GM21786 (cell line): Measurements from ENCODE around the gene SAMD14.

ENCODE experiments used
- ATAC-seq: cut with Tn5 transposase; IDR thresholded peaks from one replicate; pipeline ENCODE4 v1.9.1; 2021; ENCODE audit not compliant: unreplicated experiment

SAMD14 gene

DNA sequence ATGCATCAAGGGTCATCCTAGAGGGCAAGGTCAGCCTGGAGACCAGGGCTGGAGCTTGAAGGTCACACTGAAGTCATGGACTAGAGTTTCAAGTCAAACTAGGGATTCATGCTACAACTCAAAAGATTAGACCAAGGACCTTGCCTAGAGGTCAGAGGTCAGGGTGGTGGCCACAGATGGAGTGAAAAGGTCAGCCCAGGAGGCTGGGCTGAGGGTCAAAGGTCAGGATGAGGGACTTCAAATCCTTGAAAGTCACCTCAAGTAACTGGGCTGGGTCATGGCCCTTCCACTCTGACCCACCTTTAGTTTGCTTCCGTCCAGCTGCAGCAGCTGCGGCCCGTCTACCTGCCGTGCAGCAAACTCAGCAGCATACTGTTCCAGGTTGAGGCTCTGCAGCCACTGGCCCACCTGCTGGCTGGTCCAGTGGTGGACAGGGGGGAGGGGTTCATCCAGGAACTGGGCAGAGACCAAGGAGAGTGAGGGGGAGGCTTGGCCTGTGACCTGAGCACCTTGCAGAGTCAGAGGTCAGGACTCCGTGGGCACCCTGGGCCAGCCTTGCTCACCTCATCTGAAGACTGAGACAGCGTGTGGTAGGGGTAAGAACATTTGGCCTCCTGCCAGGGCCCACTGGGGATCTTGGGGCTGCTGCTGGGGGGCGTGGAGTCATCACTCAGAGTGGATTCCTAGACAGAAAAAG, 16.2 kb downstream of the SAMD14 start:
- ATAC-seq, result no peak

DNA sequence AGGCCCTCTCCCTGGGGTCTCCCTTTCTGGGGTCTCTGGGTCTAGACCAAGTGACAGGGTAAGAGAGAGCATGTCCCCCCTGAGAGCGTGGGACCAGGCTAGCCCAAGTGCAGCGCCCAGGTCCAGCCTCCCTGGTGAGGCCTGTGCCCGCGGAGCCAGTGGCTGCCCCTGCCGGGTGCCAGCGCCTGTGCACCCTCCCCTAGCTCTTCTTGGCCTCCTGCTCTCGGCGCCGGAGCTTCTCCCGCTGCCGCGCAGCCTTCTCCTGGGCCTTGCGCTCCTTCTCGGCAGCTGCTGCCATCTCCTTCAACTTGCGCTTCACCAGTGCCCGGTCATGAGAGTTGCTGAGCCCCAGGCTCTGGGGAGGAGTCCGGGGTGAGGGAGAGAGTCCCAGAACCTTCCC, 17.3 kb downstream of the SAMD14 start:
- ATAC-seq, result no peak

DNA sequence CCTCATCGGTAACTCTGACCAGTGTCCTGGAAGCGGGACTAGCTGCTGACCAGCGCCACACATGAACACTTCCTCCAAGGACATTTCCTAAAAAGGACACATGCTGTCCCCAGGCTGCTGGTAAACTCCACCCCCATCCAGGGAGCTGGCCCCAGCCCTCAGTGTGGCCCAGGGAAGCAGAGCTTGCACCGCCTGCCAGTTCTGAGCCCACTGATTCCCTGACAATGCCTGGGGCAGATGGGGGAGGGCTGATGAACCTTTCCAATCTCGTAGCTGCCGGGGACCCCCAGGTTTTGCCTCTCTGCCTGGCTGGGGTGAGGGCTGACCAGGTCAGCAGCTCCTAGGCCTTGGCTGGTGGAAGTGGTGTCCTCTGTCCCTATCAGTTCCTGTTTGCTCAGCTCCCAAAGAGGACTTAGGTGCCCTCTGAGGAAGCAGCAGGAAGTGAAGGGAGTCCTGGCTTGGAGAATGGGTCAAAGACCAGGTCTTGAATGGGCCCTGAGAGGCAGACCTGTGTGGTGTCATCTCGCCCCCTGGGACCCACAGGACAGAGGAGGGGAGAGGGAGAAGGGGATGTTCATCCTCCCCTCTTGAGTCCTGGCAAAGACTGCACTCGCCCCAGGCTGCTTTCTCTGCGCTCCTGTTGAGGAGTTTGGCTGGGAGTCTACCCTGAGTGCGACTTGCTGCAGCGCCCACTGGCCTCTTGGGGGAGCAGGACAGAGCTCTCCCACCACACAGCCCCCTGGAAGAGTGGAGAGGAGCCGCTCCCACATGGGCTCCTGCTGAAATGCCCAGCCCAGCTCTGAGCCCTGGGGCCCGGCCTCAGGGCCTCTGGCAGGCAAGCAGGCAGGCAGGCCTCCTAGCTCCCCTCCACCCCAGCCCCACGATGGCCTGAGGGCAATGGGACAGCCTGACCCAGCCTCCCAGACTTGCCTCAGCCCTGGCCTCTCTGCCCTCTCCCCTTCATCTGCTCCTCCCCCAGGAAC, 18.0 kb downstream of the SAMD14 start:
- ATAC-seq, result no peak

- no peak for ATAC-seq
These were observed 19.2 kb downstream of the SAMD14 start for GRCh38 chr17:50110591-50111349.

DNA sequence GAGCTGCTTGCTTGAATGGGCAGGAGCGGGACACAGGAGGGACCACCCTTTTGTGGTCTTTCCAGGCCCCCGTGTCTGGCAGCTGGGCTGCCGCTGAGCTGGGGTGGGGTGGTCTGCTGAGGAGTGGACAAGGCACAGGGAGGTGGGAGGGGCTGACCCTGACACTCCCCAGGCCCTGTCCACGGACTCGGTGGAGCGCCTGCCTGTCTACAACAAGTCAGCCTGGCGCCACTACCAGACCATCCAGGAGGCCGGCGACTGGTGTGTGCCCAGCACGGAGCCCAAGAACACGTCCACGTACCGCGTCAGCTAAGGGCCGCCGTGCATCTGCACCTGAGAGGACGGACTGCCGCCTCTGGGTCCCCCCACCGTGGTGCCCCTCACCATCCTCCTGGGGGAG, 20.2 kb downstream of the SAMD14 start:
- ATAC-seq, result no peak

GRCh38 chr17:50109207-50109606, 20.8 kb downstream of the SAMD14 start:
- no peak for ATAC-seq

GRCh38 chr17:50108556-50108955, 21.4 kb downstream of the SAMD14 start:
- no peak for ATAC-seq

DNA sequence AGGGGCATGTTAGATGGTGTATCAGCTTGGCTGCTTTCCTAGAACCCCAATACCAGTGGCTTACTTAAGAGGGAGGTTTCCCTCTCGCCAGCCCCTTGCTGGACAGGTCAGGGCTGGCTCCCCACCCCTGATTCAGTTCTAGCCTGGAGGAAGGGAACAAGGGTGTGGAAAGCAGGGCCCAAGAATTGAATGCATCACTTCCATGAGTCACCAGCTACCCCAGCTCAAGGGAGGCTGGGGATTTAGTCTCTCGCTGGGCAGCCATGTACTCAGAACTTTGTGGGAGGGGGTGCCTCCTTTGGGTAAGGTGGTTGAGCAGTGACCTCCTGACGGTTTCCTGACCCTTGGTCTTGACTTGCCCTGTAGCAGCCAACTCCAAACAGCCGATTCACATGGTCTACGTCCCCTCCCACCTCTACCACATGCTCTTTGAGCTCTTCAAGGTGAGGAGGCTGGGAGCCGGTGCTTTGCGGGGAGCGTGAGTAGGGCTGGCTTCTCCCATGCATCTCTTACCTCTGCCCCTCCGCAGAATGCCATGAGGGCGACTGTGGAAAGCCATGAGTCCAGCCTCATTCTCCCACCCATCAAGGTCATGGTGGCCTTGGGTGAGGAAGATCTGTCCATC, 22.1 kb downstream of the SAMD14 start:
- ATAC-seq, result no peak

- ATAC-seq, result no peak
These were observed 23.4 kb downstream of the SAMD14 start for GRCh38 chr17:50106393-50107131.

- ATAC-seq, result no peak
These were observed 24.1 kb downstream of the SAMD14 start for GRCh38 chr17:50105811-50106210.

- no peak for ATAC-seq
These were observed 26.0 kb downstream of the SAMD14 start for GRCh38 chr17:50103941-50104340.

DNA sequence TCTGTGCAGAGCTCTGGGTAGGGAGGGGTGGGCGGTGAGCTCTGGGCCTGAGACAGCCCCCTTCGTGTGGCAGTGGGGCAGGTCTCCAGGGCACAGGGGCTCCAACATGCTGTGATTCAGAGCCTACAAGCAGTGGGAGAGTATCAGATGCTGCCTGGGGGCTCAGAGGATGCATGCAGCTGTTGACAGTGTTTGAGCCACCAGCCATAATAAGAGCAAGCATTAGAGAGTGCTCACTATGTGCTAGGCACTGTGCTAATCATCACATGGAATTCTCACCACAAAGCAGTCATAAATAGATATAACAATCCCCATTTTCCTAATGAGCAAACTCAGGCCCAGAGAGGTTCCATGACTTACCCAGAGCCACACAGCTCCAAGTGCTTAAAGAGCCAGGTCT, 26.7 kb downstream of the SAMD14 start:
- ATAC-seq, result no peak

DNA sequence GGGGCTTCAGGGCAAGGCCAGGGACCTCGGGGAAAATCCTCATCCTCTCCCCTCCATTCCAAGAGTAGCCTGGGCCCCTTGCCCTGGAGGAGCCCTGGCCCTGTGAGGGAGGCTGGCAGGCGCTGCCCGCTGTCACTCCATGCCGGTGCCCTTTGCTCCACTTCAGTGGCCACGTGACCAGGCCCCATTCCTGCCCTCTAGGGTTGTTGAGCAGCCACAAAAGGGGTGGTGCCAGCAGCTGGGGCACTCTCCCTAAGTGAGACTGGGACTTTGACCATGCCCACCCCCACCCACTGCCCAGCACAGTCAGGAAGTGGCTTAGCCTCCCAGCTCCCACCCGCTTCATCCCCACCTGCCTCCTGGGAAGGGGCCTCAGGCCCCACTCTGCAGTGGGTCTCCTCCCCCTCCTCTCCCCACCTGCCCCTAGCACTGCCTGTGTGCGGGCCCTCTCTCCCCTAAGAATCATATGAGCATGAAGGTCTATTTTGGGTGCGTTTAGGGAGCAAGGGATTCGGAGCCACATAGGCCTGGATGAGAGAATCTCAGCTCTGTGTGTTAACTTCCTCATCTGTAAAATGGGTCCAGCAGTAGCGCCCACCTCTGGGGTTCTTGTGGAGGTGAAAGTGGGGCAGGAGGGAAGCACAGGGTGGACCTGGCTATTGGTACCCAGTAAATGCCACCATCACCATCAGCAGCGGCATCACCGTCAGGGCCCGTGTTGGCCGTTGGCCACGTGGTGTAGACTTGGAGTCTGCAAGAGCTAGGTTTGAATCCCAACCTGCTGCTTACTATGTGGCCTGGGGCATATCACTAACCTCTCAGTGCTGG, 27.6 kb downstream of the SAMD14 start:
- no peak for ATAC-seq

GRCh38 chr17:50101346-50102163, 28.4 kb downstream of the SAMD14 start:
- no peak for ATAC-seq

GRCh38 chr17:50100921-50101345, 29.0 kb downstream of the SAMD14 start:
- no peak for ATAC-seq

DNA sequence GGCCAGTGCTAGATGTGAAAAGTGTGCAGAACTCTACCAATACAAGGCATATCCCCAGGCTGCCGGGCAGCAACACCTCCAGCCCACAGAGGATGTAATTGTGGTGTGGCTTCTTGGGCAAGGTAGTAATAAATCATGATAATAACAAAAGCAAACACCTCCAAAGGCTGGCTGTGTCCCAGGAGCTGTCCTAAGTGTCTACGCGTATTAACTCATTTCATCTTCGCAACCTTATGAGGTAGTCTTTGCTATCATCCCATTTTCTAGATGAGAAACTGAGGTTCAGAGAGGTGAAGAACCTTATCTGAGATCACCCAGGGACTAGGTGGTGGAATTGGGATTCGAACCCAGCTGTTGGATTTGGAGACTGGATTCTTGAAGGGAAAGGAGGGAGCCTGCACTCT, 29.5 kb downstream of the SAMD14 start:
- no peak for ATAC-seq

GRCh38 chr17:50099003-50099402, 31.0 kb downstream of the SAMD14 start:
- ATAC-seq, result no peak

DNA sequence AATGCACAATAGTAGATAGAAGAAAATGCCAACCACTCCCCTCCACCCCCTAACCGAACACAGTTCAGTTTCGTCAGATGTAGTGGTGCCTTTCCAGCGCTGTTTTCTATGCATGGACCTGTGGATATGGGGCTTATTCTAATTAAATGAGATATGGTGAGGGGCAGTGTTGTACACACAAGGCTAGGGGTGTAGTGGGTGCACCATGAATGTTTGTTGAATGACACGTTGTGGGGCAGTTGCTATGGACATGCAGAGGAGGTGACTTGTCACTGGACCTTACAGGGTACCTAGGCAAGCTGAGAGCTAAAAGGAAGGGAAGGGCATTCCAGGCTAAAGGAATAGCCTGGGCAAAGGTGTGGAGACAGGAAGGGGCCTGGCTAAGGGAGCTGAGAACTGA, 31.4 kb downstream of the SAMD14 start:
- no peak for ATAC-seq

DNA sequence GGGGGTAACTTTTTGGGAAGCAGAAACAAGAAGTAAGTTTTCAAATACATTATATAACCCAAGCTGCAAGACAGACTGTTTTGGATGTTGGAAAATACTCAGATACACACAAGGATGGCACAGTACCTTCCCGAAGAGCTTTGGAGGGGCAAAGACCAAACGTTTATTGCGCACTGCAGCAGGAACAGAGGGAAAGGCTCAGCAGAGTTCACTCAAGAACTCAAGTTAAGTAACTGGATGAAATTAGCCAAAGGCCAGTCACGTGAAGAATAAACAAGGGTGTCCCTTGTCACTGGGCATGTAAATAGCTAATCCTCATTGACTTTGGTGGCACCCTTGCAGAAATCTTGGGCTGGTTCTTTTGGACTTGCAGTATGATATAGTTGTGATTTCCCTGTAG, 32.0 kb downstream of the SAMD14 start:
- ATAC-seq, result no peak
